Hepatocyte (in vitro differentiated cells): ENCODE measurements around the gene ATP8A2. TPM values are rescaled to one million over a fixed set of nuclear protein-coding genes. Genes with fewer than 3 reads are reported as not detected.
"Not testable (repeated sequence)": the region's sequence is repeated elsewhere in the genome, so short reads cannot be mapped to it uniquely, and the experiment has no call there.

Experiments
- DNase-seq: peaks from one replicate; pipeline ENCODE4 v3.0.0-alpha.2; 2016; ENCODE audit warnings: low spot score
- H2AFZ ChIP-seq: fragments of 200-600 bp; sonication (generic); 2 replicates; pipeline ENCODE4 v1.6.0; 2016; ENCODE audit warnings: antibody characterized with exemption, mild to moderate bottlenecking
- H3K27ac ChIP-seq: fragments of 200-600 bp; sonication (generic); 2 replicates; pipeline ENCODE4 v1.5.1; 2016; ENCODE audit warnings: mild to moderate bottlenecking
- H3K27me3 ChIP-seq: fragments of 200-600 bp; sonication (generic); 2 replicates; pipeline ENCODE4 v1.6.1; 2016
- H3K36me3 ChIP-seq: fragments of 200-600 bp; sonication (generic); replicated peaks from 2 replicates; pipeline ENCODE4 v1.5.1; 2016; ENCODE audit warnings: low read depth; ENCODE audit not compliant: insufficient read depth
- H3K4me1 ChIP-seq: fragments of 200-600 bp; sonication (generic); 2 replicates; pipeline ENCODE4 v1.5.1; 2016; ENCODE audit warnings: mild to moderate bottlenecking, moderate library complexity; ENCODE audit not compliant: insufficient read depth
- H3K4me2 ChIP-seq: fragments of 200-600 bp; sonication (generic); 2 replicates; pipeline ENCODE4 v1.6.0; 2016
- H3K4me3 ChIP-seq: fragments of 200-600 bp; sonication (generic); 2 replicates; pipeline ENCODE4 v1.5.1; 2016; ENCODE audit warnings: mild to moderate bottlenecking
- H3K79me2 ChIP-seq: fragments of 200-600 bp; sonication (generic); 2 replicates; pipeline ENCODE4 v1.6.0; 2017; ENCODE audit warnings: mild to moderate bottlenecking
- H3K9me2 ChIP-seq: fragments of 200-600 bp; sonication (generic); replicated peaks from 2 replicates; pipeline ENCODE4 v1.6.0; 2017; ENCODE audit warnings: mild to moderate bottlenecking; ENCODE audit not compliant: insufficient read depth
- H3K9me3 ChIP-seq: fragments of 200-600 bp; sonication (generic); 2 replicates; pipeline ENCODE4 v1.5.1; 2016; ENCODE audit warnings: low read depth, mild to moderate bottlenecking
- H4K20me1 ChIP-seq: fragments of 200-600 bp; sonication (generic); 2 replicates; pipeline ENCODE4 v1.6.0; 2016; ENCODE audit warnings: mild to moderate bottlenecking; ENCODE audit not compliant: insufficient read depth, poor library complexity, severe bottlenecking
- EZH2 ChIP-seq: fragments of 200-600 bp; sonication (generic); IDR thresholded peaks from 2 replicates; pipeline ENCODE4 v1.6.1; 2016; ENCODE audit warnings: antibody characterized with exemption, mild to moderate bottlenecking, borderline replicate concordance
- EZH2phosphoT487 ChIP-seq: fragments of 200-600 bp; sonication (generic); IDR thresholded peaks from one replicate; pipeline ENCODE4 v1.6.1; 2018; ENCODE audit warnings: antibody characterized with exemption, mild to moderate bottlenecking, low read depth, moderate library complexity; ENCODE audit not compliant: unreplicated experiment, severe bottlenecking
- WGBS: methylation state at CpG from one replicate; pipeline ENCODE4 v1.1.6; 2016; ENCODE audit warnings: low lambda C conversion rate; ENCODE audit errors: missing lambda C conversion rate; 5-methylcytosine and 5-hydroxymethylcytosine counted together
- polyA plus RNA-seq: library from polyadenylated mRNA; unstranded; fragments of >200 nt; fragmentation: Nextera tagmentation; extraction: Ambion mirVana; gene quantifications from 2 replicates; pipeline ENCODE4 v1.2.1, GENCODE V29; 2016
- total RNA-seq: library from RNA; depleted of rRNA; stranded (reverse); fragments of >200 nt; gene quantifications from 2 replicates; pipeline ENCODE4 v1.2.3, GENCODE V29; 2014
- TF ChIP-seq, protein P1 (sequence below): fragments of 200-600 bp; sonication (generic); IDR thresholded peaks from 2 replicates; pipeline ENCODE4 v1.5.1; 2016; ENCODE audit warnings: antibody characterized with exemption, mild to moderate bottlenecking; ENCODE audit not compliant: poor library complexity

ATP8A2 gene
- total and polyA plus RNA-seq, 2 experiments from 2014 or later: 2.1 to 3.1 TPM

DNA sequence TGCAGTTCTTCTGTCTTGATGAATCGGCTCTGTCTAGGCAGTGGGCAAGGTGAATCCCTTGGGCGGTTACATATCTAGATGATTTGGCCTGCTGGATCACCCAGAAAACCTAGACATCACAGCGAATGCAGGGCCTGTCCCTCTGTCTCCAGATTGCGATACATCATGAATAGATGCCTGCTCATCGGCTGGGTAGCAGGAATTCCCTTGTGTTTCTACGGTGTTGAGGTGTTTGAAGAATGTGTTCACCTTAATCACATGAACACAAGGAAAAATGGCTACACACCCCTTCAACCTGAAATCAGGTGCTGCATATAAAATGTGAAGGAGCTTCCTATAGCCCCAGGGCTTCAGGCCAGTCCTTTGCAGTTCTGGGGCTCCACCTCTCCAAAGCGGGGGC, 398.8 kb downstream of the ATP8A2 start:
- H4K20me1 ChIP-seq: no peaks in the 10 kb centered on the region
- no peak overlapping the region for H3K4me2 ChIP-seq
- H3K4me3 ChIP-seq: no peak overlapping the region
- no peaks in the 10 kb centered on the region for H3K36me3 ChIP-seq
- DNase-seq: no peak
- no peaks in the 10 kb centered on the region for H3K79me2 ChIP-seq
- no peak overlapping the region for H3K27ac ChIP-seq
- 80% methylated on average over 7 of the region's 7 CpGs for WGBS
- H3K4me1 ChIP-seq: peaks cover 3% of the 10 kb centered on the region
- H3K9me2 ChIP-seq: no peaks in the 10 kb centered on the region
- H2AFZ ChIP-seq: no peak overlapping the region
- TF ChIP-seq EZH2: no peak
- no peak for TF ChIP-seq EZH2phosphoT487
- TF ChIP-seq, protein P1, sequence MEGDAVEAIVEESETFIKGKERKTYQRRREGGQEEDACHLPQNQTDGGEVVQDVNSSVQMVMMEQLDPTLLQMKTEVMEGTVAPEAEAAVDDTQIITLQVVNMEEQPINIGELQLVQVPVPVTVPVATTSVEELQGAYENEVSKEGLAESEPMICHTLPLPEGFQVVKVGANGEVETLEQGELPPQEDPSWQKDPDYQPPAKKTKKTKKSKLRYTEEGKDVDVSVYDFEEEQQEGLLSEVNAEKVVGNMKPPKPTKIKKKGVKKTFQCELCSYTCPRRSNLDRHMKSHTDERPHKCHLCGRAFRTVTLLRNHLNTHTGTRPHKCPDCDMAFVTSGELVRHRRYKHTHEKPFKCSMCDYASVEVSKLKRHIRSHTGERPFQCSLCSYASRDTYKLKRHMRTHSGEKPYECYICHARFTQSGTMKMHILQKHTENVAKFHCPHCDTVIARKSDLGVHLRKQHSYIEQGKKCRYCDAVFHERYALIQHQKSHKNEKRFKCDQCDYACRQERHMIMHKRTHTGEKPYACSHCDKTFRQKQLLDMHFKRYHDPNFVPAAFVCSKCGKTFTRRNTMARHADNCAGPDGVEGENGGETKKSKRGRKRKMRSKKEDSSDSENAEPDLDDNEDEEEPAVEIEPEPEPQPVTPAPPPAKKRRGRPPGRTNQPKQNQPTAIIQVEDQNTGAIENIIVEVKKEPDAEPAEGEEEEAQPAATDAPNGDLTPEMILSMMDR: no peak
- H3K27me3 ChIP-seq: no peaks in the 10 kb centered on the region
- no peaks in the 10 kb centered on the region for H3K9me3 ChIP-seq

DNA sequence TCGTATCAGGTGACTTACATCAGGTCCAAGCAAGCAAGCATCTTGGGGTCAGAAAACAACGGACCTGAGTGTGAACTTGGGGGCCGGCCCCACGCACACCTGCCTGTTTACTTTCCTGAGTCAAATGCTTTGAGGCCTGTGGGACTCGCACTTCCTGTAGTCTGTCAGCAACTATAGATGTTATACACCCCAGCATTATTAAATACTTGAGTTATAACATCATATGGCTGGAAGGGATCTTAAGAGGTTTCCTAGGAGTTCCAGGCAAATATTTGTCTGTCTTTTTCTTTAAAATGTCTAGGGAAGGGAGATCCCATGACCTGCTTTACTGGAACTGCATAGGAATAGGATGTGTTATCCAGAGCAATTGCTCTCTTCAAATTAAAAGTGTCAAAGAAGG, 399.4 kb downstream of the ATP8A2 start:
- WGBS: 79% methylated on average over 5 of the region's 5 CpGs
- peaks cover 3% of the 10 kb centered on the region for H3K4me1 ChIP-seq
- H2AFZ ChIP-seq: no peak overlapping the region
- H3K27ac ChIP-seq: no peak overlapping the region
- TF ChIP-seq EZH2: no peak
- TF ChIP-seq, protein P1: no peak
- no peak for TF ChIP-seq EZH2phosphoT487
- H3K36me3 ChIP-seq: no peaks in the 10 kb centered on the region
- H3K4me3 ChIP-seq: no peak overlapping the region
- no peaks in the 10 kb centered on the region for H3K27me3 ChIP-seq
- no peaks in the 10 kb centered on the region for H4K20me1 ChIP-seq
- H3K4me2 ChIP-seq: no peak overlapping the region
- DNase-seq: no peak
- H3K9me3 ChIP-seq: no peaks in the 10 kb centered on the region
- no peaks in the 10 kb centered on the region for H3K79me2 ChIP-seq
- H3K9me2 ChIP-seq: no peaks in the 10 kb centered on the region

GRCh38 chr13:25771641-25772478, 400.1 kb downstream of the ATP8A2 start:
- Histone ChIP-seq H4K20me1 (no peaks in the 10 kb centered on the region), H3K27ac (no peak overlapping the region), H3K79me2 (no peaks in the 10 kb centered on the region), H3K27me3 (no peaks in the 10 kb centered on the region), H3K9me2 (no peaks in the 10 kb centered on the region), H3K4me2 (no peak overlapping the region), H3K4me3 (no peak overlapping the region), H2AFZ (no peak overlapping the region), H3K36me3 (no peaks in the 10 kb centered on the region), H3K9me3 (no peaks in the 10 kb centered on the region), H3K4me1 (peaks cover 3% of the 10 kb centered on the region)
- WGBS: 59% methylated on average over 13 of the region's 13 CpGs
- no peak for TF ChIP-seq EZH2
- no peak for TF ChIP-seq EZH2phosphoT487
- TF ChIP-seq, protein P1: no peak
- no peak for DNase-seq

DNA sequence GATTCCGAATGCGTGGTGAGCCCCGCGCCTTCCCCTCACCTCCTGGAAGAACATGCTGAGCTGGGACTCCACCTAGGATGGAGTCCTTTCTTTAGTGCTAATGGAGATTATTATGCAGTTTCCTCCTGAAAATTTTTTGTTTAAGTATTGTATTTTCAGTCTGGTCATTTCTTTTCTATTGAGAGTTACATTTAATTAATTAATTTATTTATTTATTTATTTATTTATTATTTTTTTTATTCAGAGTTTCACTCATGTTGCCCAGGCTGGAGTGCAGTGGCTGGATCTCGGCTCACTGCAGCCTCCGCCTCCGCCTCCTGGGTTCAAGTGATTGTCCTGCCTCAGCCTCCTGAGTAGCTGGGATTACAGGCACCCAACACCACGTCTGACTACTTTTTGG, 400.8 kb downstream of the ATP8A2 start:
- H3K4me3 ChIP-seq, DNase-seq, H3K9me2 ChIP-seq, H3K27me3 ChIP-seq, H3K36me3 ChIP-seq, H3K4me1 ChIP-seq, H3K79me2 ChIP-seq, H3K9me3 ChIP-seq, H3K4me2 ChIP-seq, H2AFZ ChIP-seq, H3K27ac ChIP-seq, H4K20me1 ChIP-seq: not testable (repeated sequence)
- 98% methylated on average over 8 of the region's 8 CpGs for WGBS

DNA sequence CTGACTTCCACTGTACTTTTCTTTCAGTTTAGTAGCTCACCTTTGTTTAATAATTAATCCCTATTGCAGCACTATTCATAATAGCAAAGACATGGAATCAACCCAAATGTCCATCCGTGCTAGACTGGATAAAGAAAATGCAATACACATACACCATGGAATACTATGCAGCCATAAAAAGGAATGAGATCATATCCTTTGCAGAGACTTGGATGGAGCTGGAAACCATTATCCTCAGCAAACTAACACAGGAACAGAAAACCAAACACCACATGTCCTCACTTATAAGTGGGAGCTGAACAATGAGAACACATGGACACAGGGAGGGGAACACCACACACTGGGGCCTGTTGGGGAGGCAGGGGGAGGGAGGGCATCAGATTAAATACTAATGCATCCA, 402.3 kb downstream of the ATP8A2 start:
- H3K4me2 ChIP-seq, H3K27me3 ChIP-seq, H2AFZ ChIP-seq, H3K9me3 ChIP-seq, H3K27ac ChIP-seq, H4K20me1 ChIP-seq, H3K9me2 ChIP-seq, H3K4me3 ChIP-seq, H3K4me1 ChIP-seq, H3K36me3 ChIP-seq, H3K79me2 ChIP-seq, DNase-seq: not testable (repeated sequence)
- WGBS: 89% methylated on average over 1 of the region's 1 CpG
